ENCODE measurements around the gene IL11RA. TPM values are rescaled to one million over a fixed set of nuclear protein-coding genes. Genes with fewer than 3 reads are reported as not detected.

IL11RA gene
- total and polyA plus RNA-seq, 10 of the 15 experiments (the other 5 are each of a cell fraction or from before 2014, with no cell fraction given) = 0.32 to 5.8 (median 2.2) TPM

GRCh38 chr9:34620061-34620994 is 31.7 kb upstream of the IL11RA start, which contains the start of gene DCTN3 (continued):
- no peak for TF ChIP-seq ATF2 (IDR thresholded peaks at IDR 0.05; ENCODE audit: low read length)
- TF ChIP-seq ELK1 (IDR thresholded peaks at IDR 0.05; ENCODE audit: low read depth, low read length) = no peak
- peak; percentile 63 for TF ChIP-seq SIN3A (IDR thresholded peaks at IDR 0.05; ENCODE audit: low read depth, low read length)
- TF ChIP-seq SP1 (IDR thresholded peaks at IDR 0.05; ENCODE audit: low read depth, low read length) = peak; percentile 53
- no peak for TF ChIP-seq EZH2 (IDR thresholded peaks at IDR 0.05; ENCODE audit: borderline replicate concordance, control insufficient read depth, low read depth, low read length)
- TF ChIP-seq CBX5 (IDR thresholded peaks at IDR 0.05; ENCODE audit: low read depth) = no peak
- peak; percentile 41; the same call in 1 of the 2 replicates for TF ChIP-seq LARP7 (IDR thresholded peaks at IDR 0.05)
- TF ChIP-seq SKIL (IDR thresholded peaks at IDR 0.05; ENCODE audit: low read depth, poor library complexity, severe bottlenecking) = no peak
- TF ChIP-seq NFIC (IDR thresholded peaks at IDR 0.05; ENCODE audit: low read depth, low read length) = no peak
- TF ChIP-seq BACH1 (IDR thresholded peaks at IDR 0.05; ENCODE audit: borderline replicate concordance) = peak; percentile 14; the same call in 1 of the 2 replicates
- TF ChIP-seq NR2F1 (conservative IDR thresholded peaks at IDR 0.05) = no peak
- no peak for TF ChIP-seq MEF2A (IDR thresholded peaks at IDR 0.05; ENCODE audit: insufficient read depth, low read depth, low read length)
- no peak for TF ChIP-seq ZNF592 (IDR thresholded peaks at IDR 0.05)
- TF ChIP-seq MLLT1 (IDR thresholded peaks at IDR 0.05) = no peak
- TF ChIP-seq BCL3 (IDR thresholded peaks at IDR 0.05; ENCODE audit: borderline replicate concordance, insufficient read depth, low read depth, low read length, poor library complexity, severe bottlenecking) = no peak
